HG03060 (cell line): ENCODE results near the gene TPGS2.

Experiments used
- ATAC-seq: cut with Tn5 transposase; IDR thresholded peaks from one replicate; pipeline ENCODE4 v1.9.1; 2021; ENCODE audit warnings: low read depth, moderate number of reproducible peaks; ENCODE audit not compliant: unreplicated experiment

The TPGS2 gene

GRCh38 chr18:36744261-36744876 lies 84.4 kb downstream of the TPGS2 start:
- ATAC-seq: no peak
